ENCODE results near the gene ATG2A. TPM values are rescaled to one million over a fixed set of nuclear protein-coding genes. Genes with fewer than 3 reads are reported as not detected.

ATG2A gene
- total and polyA plus RNA-seq, 9 of the 15 experiments (the other 6 are each of a cell fraction or from before 2014, with no cell fraction given): 0.25 to 45.9 (median 5.2) TPM

GRCh38 chr11:64845129-64845775, 71.8 kb downstream of the ATG2A start (continued):
- no peak for TF ChIP-seq CHD7 (IDR thresholded peaks at IDR 0.05; ENCODE audit: low read depth, low read length)
- no peak for TF ChIP-seq SNAPC5 (CRISPR knock-in tag; IDR thresholded peaks at IDR 0.05)
- TF ChIP-seq PATZ1 (CRISPR knock-in tag; IDR thresholded peaks at IDR 0.05; ENCODE audit: borderline replicate concordance): no peak
- TF ChIP-seq MECOM (CRISPR knock-in tag; IDR thresholded peaks at IDR 0.05): no peak
- no peak for TF ChIP-seq NFIX (CRISPR knock-in tag; IDR thresholded peaks at IDR 0.05; ENCODE audit: low read depth)
- no peak for TF ChIP-seq TCF3 (CRISPR knock-in tag; IDR thresholded peaks at IDR 0.05)
- TF ChIP-seq PHB (CRISPR knock-in tag; IDR thresholded peaks at IDR 0.05): no peak
- TF ChIP-seq ZNF121 (CRISPR knock-in tag; conservative IDR thresholded peaks at IDR 0.05): no peak
- no peak for TF ChIP-seq KDM5B (IDR thresholded peaks at IDR 0.05; ENCODE audit: insufficient replicate concordance, low read depth, low read length)
- TF ChIP-seq MTA3 (IDR thresholded peaks at IDR 0.05; ENCODE audit: borderline replicate concordance): no peak
- no peak for TF ChIP-seq EZH2 (IDR thresholded peaks at IDR 0.05; ENCODE audit: borderline replicate concordance, low read depth, low read length)
- TF ChIP-seq ZFP30 (CRISPR knock-in tag; IDR thresholded peaks at IDR 0.05; ENCODE audit: borderline replicate concordance): no peak
- TF ChIP-seq HES1 (IDR thresholded peaks at IDR 0.05; ENCODE audit: low read depth): no peak
- no peak for TF ChIP-seq NFE2L1 (tag; IDR thresholded peaks at IDR 0.05; ENCODE audit: borderline replicate concordance, low read depth)

Data from K562 (cell line).